Mesenchymal stem cell (in vitro differentiated cells and primary cell): ENCODE measurements around the gene RPS25.

Experiments used
- DNase-seq: peaks from one replicate; pipeline ENCODE4 v3.0.0-alpha.2; 2013
- H2AFZ ChIP-seq: one replicate; pipeline ENCODE4 v1.6.1; 2013; ENCODE audit warnings: low read depth, mild to moderate bottlenecking, control low read depth, inconsistent platforms, low read length, moderate library complexity
- H2AK5ac ChIP-seq: 2 replicates; pipeline ENCODE4 v1.6.1; 2013; ENCODE audit warnings: low read length, moderate library complexity, mild to moderate bottlenecking, inconsistent platforms; ENCODE audit not compliant: severe bottlenecking
- H2BK120ac ChIP-seq: one replicate; pipeline ENCODE4 v1.6.1; 2013; ENCODE audit warnings: low read depth, mild to moderate bottlenecking, inconsistent platforms, low read length, moderate library complexity
- H2BK12ac ChIP-seq, 2 experiments: one replicate each; pipeline ENCODE4 v1.6.1; 2013; ENCODE audit warnings: inconsistent platforms in 2 of 2, low read length in 2 of 2, mild to moderate bottlenecking in 2 of 2, moderate library complexity in 2 of 2, control low read depth in 1 of 2
- H2BK15ac ChIP-seq: one replicate; pipeline ENCODE4 v1.6.1; 2013; ENCODE audit warnings: mild to moderate bottlenecking, low read depth, inconsistent platforms; ENCODE audit not compliant: poor library complexity, severe bottlenecking
- H2BK5ac ChIP-seq: 2 replicates; pipeline ENCODE4 v1.6.1; 2013; ENCODE audit warnings: low read depth, mild to moderate bottlenecking, low read length, control low read depth, inconsistent platforms; ENCODE audit not compliant: poor library complexity, severe bottlenecking
- H3K14ac ChIP-seq, 2 experiments: one replicate each; pipeline ENCODE4 v1.6.1; 2013; ENCODE audit warnings: inconsistent platforms in 2 of 2, low read length in 2 of 2, control low read depth in 1 of 2, mild to moderate bottlenecking in 1 of 2, moderate library complexity in 1 of 2
- H3K18ac ChIP-seq, 2 experiments: one replicate each; pipeline ENCODE4 v1.6.1; 2013; ENCODE audit warnings: inconsistent platforms in 2 of 2, low read length in 2 of 2, control low read depth in 1 of 2, low read depth in 1 of 2, mild to moderate bottlenecking in 1 of 2
- H3K23ac ChIP-seq, 2 experiments: one replicate each; pipeline ENCODE4 v1.6.1; 2013; ENCODE audit warnings: inconsistent platforms in 2 of 2, low read length in 2 of 2, mild to moderate bottlenecking in 2 of 2, moderate library complexity in 2 of 2, control low read depth in 1 of 2
- H3K27ac ChIP-seq: 2 replicates; pipeline ENCODE4 v1.5.1; 2013; ENCODE audit warnings: mild to moderate bottlenecking, moderate library complexity, low read length, control low read depth, inconsistent platforms; ENCODE audit not compliant: poor library complexity, severe bottlenecking
- H3K27me3 ChIP-seq, 2 experiments: 2 replicates each; pipeline versions ENCODE4 v1.6.1 to v1.7.0; 2013; ENCODE audit warnings: low read length in 2 of 2, mild to moderate bottlenecking in 2 of 2, moderate library complexity in 2 of 2, control low read depth in 1 of 2, inconsistent platforms in 1 of 2; ENCODE audit not compliant: control insufficient read depth in 1 of 2, insufficient read depth in 1 of 2
- H3K36me3 ChIP-seq, 2 experiments: 2 replicates each; pipeline versions ENCODE4 v1.6.1 to v1.7.0; 2013; ENCODE audit warnings: low read length in 2 of 2, control low read depth in 1 of 2, inconsistent platforms in 1 of 2, low read depth in 1 of 2, mild to moderate bottlenecking in 1 of 2; ENCODE audit not compliant: insufficient read depth in 2 of 2, control insufficient read depth in 1 of 2
- H3K4ac ChIP-seq, 2 experiments: one replicate each; pipeline ENCODE4 v1.6.1; 2013; ENCODE audit warnings: inconsistent platforms in 2 of 2, low read length in 2 of 2, mild to moderate bottlenecking in 2 of 2, moderate library complexity in 2 of 2, control low read depth in 1 of 2, low read depth in 1 of 2
- H3K4me1 ChIP-seq: 2 replicates; pipeline ENCODE4 v1.6.1; 2013; ENCODE audit warnings: low read depth, low read length, control low read depth; ENCODE audit not compliant: control insufficient read depth, insufficient read depth
- H3K4me2 ChIP-seq: 2 replicates; pipeline ENCODE4 v1.6.1; 2013; ENCODE audit warnings: low read length, mild to moderate bottlenecking, inconsistent platforms; ENCODE audit not compliant: poor library complexity, severe bottlenecking
- H3K4me3 ChIP-seq, 2 experiments: 2 replicates each; pipeline versions ENCODE4 v1.5.1 to v1.7.0; 2013; ENCODE audit warnings: low read length in 2 of 2, mild to moderate bottlenecking in 2 of 2, control low read depth in 1 of 2, low read depth in 1 of 2; ENCODE audit not compliant: insufficient read depth in 1 of 2
- H3K79me1 ChIP-seq: replicated peaks from 2 replicates; pipeline ENCODE4 v1.6.1; 2013; ENCODE audit warnings: mild to moderate bottlenecking, control low read depth, low read length, inconsistent platforms; ENCODE audit not compliant: poor library complexity, severe bottlenecking
- H3K9ac ChIP-seq: 2 replicates; pipeline ENCODE4 v1.7.0; 2013; ENCODE audit warnings: mild to moderate bottlenecking, low read length, moderate library complexity
- H3K9me3 ChIP-seq: 2 replicates; pipeline ENCODE4 v1.7.0; 2013; ENCODE audit warnings: mild to moderate bottlenecking, low read length; ENCODE audit not compliant: control insufficient read depth
- H4K8ac ChIP-seq: one replicate; pipeline ENCODE4 v1.6.1; 2013; ENCODE audit warnings: inconsistent platforms, mild to moderate bottlenecking, low read length, moderate library complexity
- H4K91ac ChIP-seq: one replicate; pipeline ENCODE4 v1.6.1; 2013; ENCODE audit warnings: mild to moderate bottlenecking, low read length, inconsistent platforms
- WGBS: methylation state at CpG from one replicate; pipeline ENCODE4 v1.1.7; 2013; ENCODE audit warnings: mixed read lengths; 5-methylcytosine and 5-hydroxymethylcytosine counted together

The RPS25 gene

GRCh38 chr11:119011476-119012053 lies 6.6 kb downstream of the RPS25 start:
- Histone ChIP-seq H2BK5ac (no peak overlapping the region), H2BK15ac (no peak overlapping the region), H2AK5ac (no peak overlapping the region), H4K8ac (no peak overlapping the region), H3K27ac (no peak overlapping the region), H2BK12ac (no peak overlapping the region), H3K4me2 (no peak overlapping the region), H3K4me1 (peaks cover 5% of the 10 kb centered on the region), H3K4me3 (no peak overlapping the region), H3K18ac (no peak overlapping the region), H3K36me3 (peaks cover 46 to 86% of the 10 kb centered on the region in 2 experiments), H3K23ac (no peak overlapping the region), H3K9me3 (no peaks in the 10 kb centered on the region), H3K14ac (no peak overlapping the region), H3K4ac (no peak overlapping the region), H2AFZ (no peak overlapping the region), H3K9ac (no peak overlapping the region), H2BK120ac (no peak overlapping the region), H4K91ac (no peak overlapping the region), H3K79me1 (peaks cover 9% of the 10 kb centered on the region), H3K27me3 (no peaks in the 10 kb centered on the region)
- DNase-seq: no peak
- WGBS: 97% methylated on average over 6 of the region's 6 CpGs

- H3K23ac ChIP-seq: no peak overlapping the region
- H2BK15ac ChIP-seq: no peak overlapping the region
- WGBS: 97% methylated on average over 3 of the region's 4 CpGs
- no peak overlapping the region for H2BK5ac ChIP-seq
- no peak overlapping the region for H4K8ac ChIP-seq
- H3K4ac ChIP-seq: no peak overlapping the region
- H3K14ac ChIP-seq: no peak overlapping the region
- H2AFZ ChIP-seq: no peak overlapping the region
- H3K18ac ChIP-seq: no peak overlapping the region
- H3K27me3 ChIP-seq: no peaks in the 10 kb centered on the region
- H3K36me3 ChIP-seq: peaks cover 33 to 73% of the 10 kb centered on the region in 2 experiments
- no peak overlapping the region for H2AK5ac ChIP-seq
- H3K27ac ChIP-seq: no peak overlapping the region
- no peak overlapping the region for H2BK120ac ChIP-seq
- no peaks in the 10 kb centered on the region for H3K4me1 ChIP-seq
- no peak for DNase-seq
- H3K4me3 ChIP-seq: no peak overlapping the region
- no peak overlapping the region for H4K91ac ChIP-seq
- peaks cover 13% of the 10 kb centered on the region for H3K79me1 ChIP-seq
- H3K9ac ChIP-seq: no peak overlapping the region
- H3K4me2 ChIP-seq: no peak overlapping the region
- no peak overlapping the region for H2BK12ac ChIP-seq
- H3K9me3 ChIP-seq: no peaks in the 10 kb centered on the region
These were observed 11.5 kb downstream of the RPS25 start for GRCh38 chr11:119006656-119007055.

- Histone ChIP-seq H4K91ac (no peak overlapping the region), H2BK12ac (no peak overlapping the region), H2BK15ac (no peak overlapping the region), H3K4ac (no peak overlapping the region), H2BK5ac (no peak overlapping the region), H2BK120ac (no peak overlapping the region), H4K8ac (no peak overlapping the region), H3K4me1 (peaks cover 6% of the 10 kb centered on the region), H3K14ac (no peak overlapping the region), H3K36me3 (peaks cover 14 to 53% of the 10 kb centered on the region in 2 experiments), H2AK5ac (no peak overlapping the region), H3K9ac (peak overlapping the region; percentile 10), H3K4me2 (no peak overlapping the region), H3K9me3 (no peaks in the 10 kb centered on the region), H3K79me1 (peaks cover 20% of the 10 kb centered on the region), H3K23ac (no peak overlapping the region), H3K27me3 (no peaks in the 10 kb centered on the region), H3K27ac (no peak overlapping the region), H3K4me3 (no peak overlapping the region), H2AFZ (no peak overlapping the region), H3K18ac (no peak overlapping the region)
- DNase-seq: peak; percentile 23
- no CpG with 5 or more reads among the region's 1 CpG for WGBS
These were observed 17.2 kb downstream of the RPS25 start for GRCh38 chr11:119000906-119001305.

GRCh38 chr11:118998822-118999221 lies 19.3 kb downstream of the RPS25 start:
- H3K23ac ChIP-seq: no peak overlapping the region
- DNase-seq: peak; percentile 68
- H2AK5ac ChIP-seq: peak overlapping the region; percentile 17
- WGBS: 13% methylated on average over 3 of the region's 6 CpGs
- no peak overlapping the region for H3K18ac ChIP-seq
- peak overlapping the region; percentile 80 for H3K4me2 ChIP-seq
- peak overlapping the region; percentile 94 for H3K9ac ChIP-seq
- peak overlapping the region in 1 of 2 experiments; percentile 55 for H3K14ac ChIP-seq
- H3K79me1 ChIP-seq: peaks cover 18% of the 10 kb centered on the region
- H4K91ac ChIP-seq: no peak overlapping the region
- H3K27me3 ChIP-seq: no peaks in the 10 kb centered on the region
- H3K9me3 ChIP-seq: no peaks in the 10 kb centered on the region
- H2BK5ac ChIP-seq: no peak overlapping the region
- H2BK12ac ChIP-seq: peak overlapping the region in 1 of 2 experiments; percentile 68
- no peak overlapping the region for H2BK120ac ChIP-seq
- H3K4me1 ChIP-seq: peaks cover 6% of the 10 kb centered on the region
- peak overlapping the region; percentile 43 for H2AFZ ChIP-seq
- H3K4ac ChIP-seq: peak overlapping the region; percentile 57 to 63
- no peak overlapping the region for H2BK15ac ChIP-seq
- peaks cover 14 to 41% of the 10 kb centered on the region in 2 experiments for H3K36me3 ChIP-seq
- H4K8ac ChIP-seq: no peak overlapping the region
- peak overlapping the region; percentile 65 to 95 for H3K4me3 ChIP-seq
- H3K27ac ChIP-seq: peak overlapping the region; percentile 73
